H1 (cell line): ENCODE measurements around the gene SOX6. TPM values are rescaled to one million over a fixed set of nuclear protein-coding genes. Genes with fewer than 3 reads are reported as not detected.

ENCODE experiments used
- BCL11A ChIP-seq, 2 experiments: IDR thresholded peaks; one replicate each; pipeline ENCODE4 v1.6.1; 2011; ENCODE audit warnings: low read depth in 2 of 2, low read length in 2 of 2, mild to moderate bottlenecking in 2 of 2
- CHD7 ChIP-seq: fragments of 300-600 bp; sonication (generic); IDR thresholded peaks from 2 replicates; pipeline ENCODE4 v1.7.1; 2012; ENCODE audit warnings: low read length, moderate library complexity, mild to moderate bottlenecking, inconsistent platforms; ENCODE audit not compliant: insufficient replicate concordance
- GABPA ChIP-seq: IDR thresholded peaks from 2 replicates; pipeline ENCODE4 v1.6.1; 2011; ENCODE audit warnings: mild to moderate bottlenecking, low read length, moderate library complexity, borderline replicate concordance; ENCODE audit not compliant: insufficient read depth
- JUN ChIP-seq: IDR thresholded peaks from 2 replicates; pipeline ENCODE4 v1.6.1; 2011; ENCODE audit warnings: low read depth, mild to moderate bottlenecking, improper control_type of control experiment, low read length
- KDM1A ChIP-seq: fragments of 200-600, 300-600 bp; sonication (generic); IDR thresholded peaks from 2 replicates; pipeline ENCODE4 v1.7.1; 2016; ENCODE audit warnings: mild to moderate bottlenecking, low read length, borderline replicate concordance
- KDM5A ChIP-seq: fragments of 200-600 bp; IDR thresholded peaks from 2 replicates; pipeline ENCODE4 v1.7.1; 2012; ENCODE audit warnings: mild to moderate bottlenecking, low read length, inconsistent platforms, mixed read lengths
- MAX ChIP-seq: IDR thresholded peaks from 2 replicates; pipeline ENCODE4 v1.6.1; 2012; ENCODE audit warnings: inconsistent platforms
- SAP30 ChIP-seq: fragments of 300-600 bp; sonication (generic); IDR thresholded peaks from 2 replicates; pipeline ENCODE4 v1.7.1; 2012; ENCODE audit warnings: low read length, moderate library complexity, mild to moderate bottlenecking, inconsistent platforms; ENCODE audit not compliant: insufficient read depth, insufficient replicate concordance
- SIRT6 ChIP-seq: IDR thresholded peaks from one replicate; pipeline ENCODE4 v1.7.1; 2012; ENCODE audit warnings: low read length, inconsistent platforms
- SP1 ChIP-seq: IDR thresholded peaks from 2 replicates; pipeline ENCODE4 v1.6.1; 2011; ENCODE audit warnings: low read depth, low read length
- SRF ChIP-seq: IDR thresholded peaks from 2 replicates; pipeline ENCODE4 v1.6.1; 2011; ENCODE audit warnings: mild to moderate bottlenecking, low read depth, low read length, moderate library complexity
- SUZ12 ChIP-seq: fragments of 200-600 bp; sonication (generic); IDR thresholded peaks from 2 replicates; pipeline ENCODE4 v1.6.1; 2012; ENCODE audit warnings: mild to moderate bottlenecking, inconsistent platforms, low read length, moderate library complexity, mixed read lengths
- polyA plus RNA-seq, 7 experiments: library from polyadenylated mRNA; depleted of rRNA in 3 of 7; stranded (reverse) in 5 of 7; unstranded in 2 of 7; fragments of >200 nt in 5 of 7; fragments of 200-250 nt in 2 of 7; gene quantifications; 1 replicate in 5 of 7; 2 replicates in 1 of 7; 4 replicates in 1 of 7; pipeline versions ENCODE4 v1.2.1 to v1.2.3, GENCODE V29; 2011 to 2013; ENCODE audit warnings: missing spikeins in 2 of 7, mixed read lengths in 2 of 7
- total RNA-seq: library from RNA; stranded (reverse); fragmentation: NEBNext Ultra II Directional; extraction: Animal tissue kit (Norgen Biotek cat#: 25700); gene quantifications from 2 replicates; pipeline ENCODE4 v1.2.1, GENCODE V29; 2021

Gene SOX6
- total and polyA plus RNA-seq, 2 of the 8 experiments (the other 6 are each of a cell fraction or from before 2014, with no cell fraction given), result 0.09 TPM; not detected in 1

GRCh38 chr11:15967166-15967565 is 389.2 kb downstream of the SOX6 start (continued):
- TF ChIP-seq CHD7, result no peak
- TF ChIP-seq JUN, result no peak
- TF ChIP-seq SUZ12, result no peak
- no peak for TF ChIP-seq MAX
- no peak for TF ChIP-seq GABPA
- TF ChIP-seq BCL11A (IDR thresholded peaks at IDR 0.05; ENCODE audit: low read depth in 2 of 2, low read length in 2 of 2), result no peak
- no peak for TF ChIP-seq SRF
- TF ChIP-seq KDM1A, result no peak
- no peak for TF ChIP-seq KDM5A
- no peak for TF ChIP-seq SP1
- TF ChIP-seq SIRT6, result no peak
- no peak for TF ChIP-seq SAP30
